ENCODE results near the gene AGAP2.

DNA sequence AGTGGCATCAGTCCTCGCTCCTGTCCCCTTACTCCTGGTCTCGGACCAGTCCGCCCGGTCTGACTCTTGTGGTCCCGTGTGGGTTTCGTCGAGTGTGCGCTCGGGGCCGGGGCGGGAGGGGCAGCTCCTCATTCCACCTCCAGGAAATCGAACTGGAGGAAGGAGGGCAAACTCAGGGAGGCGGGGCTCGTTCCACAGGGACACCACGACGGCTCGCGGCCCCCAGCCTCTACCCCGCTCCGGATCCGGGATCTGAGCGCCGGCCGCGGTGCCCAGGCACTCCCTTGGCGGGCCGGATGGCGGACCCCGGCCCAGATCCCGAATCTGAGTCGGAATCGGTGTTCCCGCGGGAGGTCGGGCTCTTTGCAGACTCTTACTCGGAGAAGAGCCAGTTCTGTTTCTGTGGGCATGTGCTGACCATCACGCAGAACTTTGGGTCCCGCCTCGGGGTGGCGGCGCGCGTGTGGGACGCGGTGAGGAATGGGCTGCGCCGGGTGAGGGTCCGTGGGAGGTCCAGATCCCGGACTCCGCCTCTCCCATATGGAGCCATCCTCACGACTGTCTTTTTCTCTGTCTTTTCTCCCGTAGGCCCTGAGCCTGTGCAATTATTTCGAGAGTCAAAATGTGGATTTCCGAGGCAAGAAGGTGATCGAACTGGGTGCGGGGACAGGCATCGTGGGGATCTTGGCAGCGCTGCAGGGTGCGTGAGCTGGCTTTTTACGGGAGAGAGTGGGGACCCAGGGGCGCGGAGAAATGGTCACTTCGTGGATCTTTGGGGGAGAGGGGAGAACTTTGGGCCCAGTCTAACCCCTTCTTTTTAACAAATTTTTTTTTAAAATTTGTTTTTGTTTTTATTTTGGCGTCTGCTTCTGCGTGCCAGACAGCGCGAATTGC, 34.1 kb upstream of the AGAP2 start, which contains the start of gene EEF1AKMT3:
- TF ChIP-seq POLR2A (IDR thresholded peaks at IDR 0.05; ENCODE audit: low read depth, low read length): no peak
- no peak for TF ChIP-seq POLR2AphosphoS5 (IDR thresholded peaks at IDR 0.05; ENCODE audit: low read depth, low read length)

Data from GM12892 (cell line).